NCI-H2227 (cell line): ENCODE measurements around the gene ARRB1.
"Not testable (repeated sequence)": the region's sequence is repeated elsewhere in the genome, so short reads cannot be mapped to it uniquely, and the experiment has no call there.

Source experiments
- DNase-seq: peaks from one replicate; lab custom pipeline; 2025; ENCODE audit not compliant: unreplicated experiment; lab: John Stamatoyannopoulos, UW

Gene ARRB1

DNA sequence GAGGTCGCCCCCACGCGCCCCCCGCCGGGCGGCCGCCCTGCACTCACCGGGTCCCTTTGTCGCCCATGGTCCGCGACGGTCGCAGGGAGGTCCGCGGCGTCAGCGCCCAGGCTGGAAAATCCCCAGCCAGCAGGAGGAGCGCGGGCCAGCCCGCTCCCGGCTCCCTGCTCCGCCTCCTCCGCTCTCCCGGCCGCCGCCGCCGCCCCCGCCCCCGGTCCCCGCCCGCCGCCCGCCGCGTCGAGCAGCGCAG lies at the start of gene ARRB1:
Gene ARRB1, minus strand, starts transcription at position 121 of the 250 bp plus-strand sequence. Its CDS starts 54 bp downstream, at position 67.
- no peak for DNase-seq

DNA sequence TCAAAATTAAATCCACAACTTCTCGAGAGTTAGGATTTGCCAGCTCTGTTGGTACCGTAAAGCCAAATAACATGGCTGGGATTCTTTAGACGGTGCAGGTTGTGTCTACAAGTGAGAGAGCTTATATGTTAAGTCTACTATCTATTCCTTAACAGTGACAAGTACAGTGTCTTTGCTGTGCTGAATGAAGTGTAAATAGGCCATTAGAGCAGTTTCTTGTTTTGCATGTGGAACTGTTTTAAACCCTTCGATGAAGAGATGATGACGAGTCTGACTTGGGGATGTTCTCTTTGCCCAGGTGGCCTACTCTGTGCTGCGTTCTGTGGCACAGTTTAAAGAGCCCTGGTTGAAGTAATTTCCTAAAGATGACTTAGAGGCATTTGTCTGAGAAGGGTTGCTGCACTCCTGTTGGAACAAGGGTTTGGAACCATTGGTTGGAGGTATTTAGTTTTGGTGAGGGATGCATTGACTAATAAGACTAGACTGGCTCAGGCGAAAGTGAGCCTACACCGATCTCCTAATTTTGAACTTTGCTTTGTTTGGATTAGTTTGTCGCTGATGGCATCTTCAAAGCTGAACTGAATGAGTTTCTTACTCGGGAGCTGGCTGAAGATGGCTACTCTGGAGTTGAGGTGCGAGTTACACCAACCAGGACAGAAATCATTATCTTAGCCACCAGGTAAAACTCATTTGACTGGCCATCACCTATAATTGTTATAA lies 48.8 kb upstream of the ARRB1 start:
- DNase-seq = no peak

DNA sequence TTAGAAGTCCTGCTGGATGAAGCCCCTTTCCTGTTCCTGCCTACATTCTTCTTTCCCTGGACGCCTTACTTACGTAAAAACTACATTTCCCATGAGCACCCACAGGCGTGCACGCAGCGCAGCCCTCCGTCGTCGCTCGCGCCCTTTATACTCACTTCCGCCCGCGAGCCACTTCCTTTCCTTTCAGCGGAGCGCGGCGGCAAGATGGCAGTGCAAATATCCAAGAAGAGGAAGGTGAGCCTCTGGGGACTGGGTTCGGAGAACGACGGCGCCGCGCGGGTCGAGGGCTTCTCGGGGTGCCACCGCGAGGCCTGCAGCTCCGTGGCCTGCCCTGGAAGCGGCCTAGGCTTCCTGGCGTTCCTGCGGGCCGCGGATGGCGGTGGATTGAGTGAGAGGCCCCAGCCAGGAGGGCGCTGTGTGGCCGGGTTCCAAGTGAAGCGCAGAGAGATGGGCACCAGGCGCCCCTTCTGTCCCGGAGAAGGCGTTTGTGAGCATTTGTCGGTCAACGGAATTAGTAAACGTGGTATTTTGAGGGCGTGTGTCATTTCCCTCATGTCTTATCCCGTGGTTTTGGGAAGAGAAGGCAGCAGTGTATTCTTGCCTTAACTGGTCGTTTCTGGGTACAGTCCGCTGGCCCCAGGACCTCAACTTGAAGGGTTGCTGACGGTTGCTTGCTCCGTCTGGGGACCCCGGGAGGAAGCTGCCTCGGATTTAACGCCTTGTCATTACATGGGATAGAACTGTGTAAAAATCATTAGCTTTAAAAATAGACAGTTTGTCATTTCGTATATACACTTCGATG lies 48.1 kb upstream of the ARRB1 start, which contains the start of gene RPS3:
Gene RPS3, plus strand, starts transcription at position 175 of the 802 bp plus-strand sequence. Its CDS starts 30 bp downstream, at position 205.
- DNase-seq = peak; percentile 93

DNA sequence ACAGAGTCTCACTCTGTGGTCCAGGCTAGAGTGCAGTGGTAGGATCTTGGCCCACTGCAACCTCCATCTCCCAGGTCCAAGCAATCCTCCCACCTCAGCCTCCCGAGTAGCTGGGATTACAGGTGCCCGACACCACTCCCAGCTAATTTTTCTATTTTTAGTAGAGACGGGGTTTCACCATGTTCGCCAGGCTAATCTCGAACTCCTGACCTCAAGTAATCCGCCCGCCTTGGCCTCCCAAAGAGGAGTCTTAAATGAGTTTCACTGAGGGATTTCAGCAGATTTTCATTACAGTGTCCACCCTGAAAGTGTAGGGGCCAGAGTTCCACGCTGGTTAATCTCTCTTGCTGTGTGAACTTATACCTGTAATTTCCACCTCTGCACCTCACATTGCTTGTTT lies 47.4 kb upstream of the ARRB1 start:
- DNase-seq = no peak

DNA sequence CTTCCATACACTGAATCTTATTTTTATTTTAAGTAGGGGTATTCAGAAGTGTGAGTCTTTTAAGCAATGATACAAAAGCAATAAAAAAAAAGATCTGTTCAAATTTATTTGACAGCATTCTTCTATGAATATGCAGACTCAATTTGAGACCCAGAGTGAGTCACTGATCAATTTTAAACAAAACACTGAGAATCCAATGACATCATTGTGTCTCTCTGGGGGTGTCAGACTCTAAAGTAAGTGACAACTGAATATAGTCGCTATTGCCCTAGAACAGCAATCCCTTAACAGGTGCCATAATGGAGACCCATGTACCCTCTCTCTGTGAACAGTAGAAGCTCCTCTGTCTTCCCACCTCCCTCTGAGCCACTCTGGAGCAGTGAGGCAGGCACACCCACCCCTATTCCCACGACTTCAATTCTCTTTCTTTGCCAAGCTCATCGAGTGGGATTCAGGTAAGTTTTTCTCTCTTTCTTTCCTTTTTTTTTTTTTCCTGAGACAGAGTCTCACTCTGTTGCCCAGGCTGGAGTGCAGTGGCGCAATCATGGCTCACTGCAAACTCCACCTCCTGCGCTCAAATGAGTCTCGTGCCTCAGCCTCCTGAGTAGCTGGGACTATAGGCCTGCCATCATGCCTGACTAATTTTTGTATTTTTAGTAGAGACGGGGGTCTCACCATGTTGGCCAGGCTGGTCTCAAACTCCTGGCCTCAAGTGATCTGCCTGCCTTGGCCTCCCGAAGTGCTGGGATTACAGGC lies 42.8 kb upstream of the ARRB1 start:
- DNase-seq = no peak

DNA sequence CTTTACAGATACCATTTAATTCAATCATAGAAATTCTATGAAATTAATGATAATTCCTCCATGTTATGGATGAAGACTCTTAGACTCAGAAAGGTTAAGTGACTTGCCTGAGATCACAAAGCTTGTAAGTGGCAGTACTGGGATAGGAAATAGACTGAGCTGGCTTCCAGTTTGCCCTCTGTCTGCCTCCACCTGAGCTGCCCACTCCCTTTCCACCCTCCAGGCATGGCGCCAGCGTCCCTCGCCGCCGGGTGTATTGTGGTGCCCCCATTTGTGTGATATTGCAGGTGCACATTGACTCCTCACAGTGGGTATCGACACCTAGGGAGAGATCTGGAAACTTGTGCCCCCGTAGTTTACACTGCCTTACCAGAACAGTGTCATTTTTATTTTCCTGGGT lies 38.5 kb upstream of the ARRB1 start:
- no peak for DNase-seq

DNA sequence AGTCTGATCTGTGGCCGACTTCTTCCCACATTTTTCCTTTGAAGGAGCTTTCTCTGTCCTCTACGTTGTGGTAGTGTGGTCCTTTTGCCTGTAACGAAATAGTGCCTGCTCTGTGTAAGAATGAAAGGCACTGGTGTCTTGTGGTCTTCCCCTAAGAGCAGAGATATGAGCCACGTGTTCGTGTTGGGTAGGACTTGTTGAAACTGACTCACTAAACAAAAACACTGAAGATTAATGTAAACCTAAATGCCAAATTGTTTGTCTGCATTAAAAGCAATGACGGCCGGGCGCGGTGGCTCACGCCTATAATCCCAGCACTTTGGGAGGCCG lies 37.8 kb upstream of the ARRB1 start:
- no peak for DNase-seq

DNA sequence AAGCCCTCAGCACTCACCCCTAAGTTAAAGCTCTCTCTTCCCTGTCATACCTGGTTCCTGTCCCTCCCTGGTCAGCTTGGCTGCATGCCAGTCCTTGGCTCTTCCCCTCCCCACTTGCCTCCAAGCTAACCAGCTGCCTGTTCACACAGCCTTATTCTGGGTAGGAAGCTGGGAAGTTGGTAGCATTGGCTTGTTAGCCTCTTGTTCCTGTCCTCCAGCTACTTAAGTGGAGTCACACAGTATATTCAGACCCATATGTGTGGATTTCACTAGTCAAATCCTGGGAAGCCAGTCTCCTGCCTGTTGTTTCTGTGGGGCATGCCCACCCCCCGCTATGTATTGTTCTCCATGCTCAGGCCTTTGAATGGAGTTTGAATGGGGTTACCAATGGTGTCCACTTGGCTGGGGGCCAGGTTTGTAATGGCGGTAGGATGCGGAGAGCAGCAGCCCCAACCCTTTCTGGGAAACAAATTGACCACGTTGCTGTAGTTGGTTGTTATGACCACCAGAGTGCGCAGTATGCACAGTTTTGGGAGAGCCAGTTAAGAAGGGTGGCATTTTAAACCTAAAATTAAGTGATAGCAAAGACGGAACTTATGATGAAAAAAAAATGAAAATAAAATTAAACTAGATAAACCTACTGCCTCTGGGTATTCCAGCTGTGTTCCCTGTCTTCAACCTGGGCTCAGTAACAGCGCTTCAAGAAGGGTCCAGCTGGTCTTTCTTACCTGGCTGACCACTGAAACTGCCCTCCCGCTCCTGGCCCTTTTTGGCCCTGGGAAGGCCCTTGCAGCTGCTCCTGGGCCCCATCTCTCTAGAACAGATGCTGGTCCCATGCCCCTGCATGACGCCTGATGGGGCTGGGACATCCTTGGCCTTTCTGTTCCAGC lies 37.2 kb upstream of the ARRB1 start:
- DNase-seq = peak; percentile 95

DNA sequence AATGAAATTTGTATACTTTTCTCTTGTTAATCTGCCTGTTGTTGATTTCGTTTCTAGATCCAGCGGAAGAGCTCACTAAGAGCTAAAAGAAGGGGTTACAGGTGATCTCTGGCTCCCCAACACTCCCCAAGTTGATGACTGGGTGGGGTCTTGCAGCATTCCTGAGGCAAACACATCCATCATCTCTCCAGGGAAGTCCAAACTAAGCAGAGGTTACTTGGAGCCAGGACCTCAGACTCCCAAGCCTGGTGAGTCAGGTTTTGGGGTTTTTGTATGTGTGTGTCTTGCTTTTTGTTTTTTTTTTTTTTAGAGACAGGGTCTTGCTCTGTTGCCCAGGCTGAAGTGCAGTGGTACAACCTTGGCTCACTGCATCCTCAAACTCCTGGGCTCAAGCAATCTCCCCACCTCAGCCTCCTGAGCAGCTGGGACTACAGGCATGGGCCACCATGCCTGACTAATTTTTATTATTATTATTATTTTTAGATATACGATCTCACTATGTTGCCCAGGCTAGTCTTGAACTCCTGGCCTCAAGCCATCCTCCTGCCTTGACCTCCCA lies 36.4 kb upstream of the ARRB1 start:
- no peak for DNase-seq

DNA sequence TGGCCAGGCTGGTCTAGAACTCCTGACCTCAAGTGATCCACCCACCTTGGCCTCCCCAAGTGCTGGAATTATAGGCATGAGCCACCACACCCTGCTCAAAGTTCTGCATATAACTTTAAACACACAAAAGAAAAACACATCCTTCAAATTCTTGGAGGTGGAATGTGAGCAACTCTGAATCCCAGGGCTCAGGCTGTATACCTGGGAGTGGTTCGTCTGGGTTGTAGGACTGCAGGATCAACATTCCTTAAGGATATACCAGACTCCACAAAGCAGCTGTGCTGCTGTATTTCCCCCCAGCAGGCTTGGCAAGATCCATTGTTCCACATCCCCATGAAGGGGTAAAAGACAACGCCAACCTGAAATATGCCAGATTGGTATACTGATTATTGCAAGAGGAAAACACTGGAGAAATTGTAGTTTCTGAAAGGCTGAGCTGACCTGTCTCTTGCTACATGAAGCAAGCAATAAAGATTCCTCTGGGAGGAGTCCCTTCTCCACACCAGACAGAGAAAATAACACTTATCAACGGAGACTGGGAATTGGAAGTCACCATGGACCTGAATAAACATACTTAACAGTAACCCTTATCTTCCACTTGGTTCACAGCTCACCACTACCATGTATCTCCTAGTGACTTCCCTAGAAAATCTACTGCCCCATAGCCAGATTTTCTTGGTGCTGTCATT lies 35.6 kb upstream of the ARRB1 start:
- DNase-seq = no peak

DNA sequence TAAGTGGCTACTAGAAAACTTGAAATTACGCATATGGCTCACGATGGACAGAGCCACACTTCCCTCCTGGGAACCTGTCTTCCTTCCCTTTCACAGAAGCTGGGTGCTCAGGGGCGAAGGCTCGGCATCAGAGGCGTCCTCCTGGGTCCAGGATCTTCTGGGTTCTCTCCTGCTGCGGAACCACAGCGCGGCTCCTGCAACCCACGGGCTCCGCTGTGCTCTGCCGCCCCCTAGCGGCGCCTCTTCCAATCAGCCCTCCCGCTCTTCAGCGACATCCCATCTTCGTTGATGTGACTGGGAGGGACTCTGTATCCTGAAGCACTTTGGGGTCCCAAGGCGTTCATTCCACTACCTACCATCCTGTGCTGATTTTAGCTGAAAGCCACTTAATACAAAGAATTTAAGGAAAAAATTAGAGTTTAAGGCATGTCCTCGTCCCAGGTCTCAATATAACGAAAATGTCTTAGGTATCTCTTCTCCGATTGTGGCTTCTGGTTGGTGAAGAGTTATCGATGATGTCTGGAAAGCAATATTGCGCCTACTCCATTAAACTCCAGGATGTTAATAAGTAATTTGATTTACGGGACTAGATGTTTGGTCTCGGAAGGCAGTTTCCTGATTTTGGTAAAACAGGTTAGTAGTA lies 33.1 kb upstream of the ARRB1 start:
- peak; percentile 84 for DNase-seq

DNA sequence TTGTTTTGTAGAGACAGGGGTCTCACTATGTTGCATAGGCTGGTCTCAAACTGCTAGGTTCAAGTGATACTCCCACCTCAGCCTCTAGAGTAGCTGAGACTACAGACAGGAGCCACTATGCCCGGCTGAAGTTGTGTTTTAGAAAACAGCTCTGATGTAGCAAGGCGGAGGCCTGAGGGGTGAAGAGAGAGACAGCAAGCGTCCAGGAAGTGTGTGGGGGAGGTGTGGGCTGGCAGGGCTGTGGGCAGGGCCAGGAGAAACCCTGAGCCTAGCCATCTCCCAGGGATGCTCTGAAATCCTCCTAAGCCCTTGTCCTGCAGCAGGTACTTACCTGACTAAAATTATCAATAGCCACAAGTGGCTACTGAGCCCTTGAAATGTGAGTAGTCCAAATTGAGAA lies 31.8 kb upstream of the ARRB1 start:
- DNase-seq = no peak

DNA sequence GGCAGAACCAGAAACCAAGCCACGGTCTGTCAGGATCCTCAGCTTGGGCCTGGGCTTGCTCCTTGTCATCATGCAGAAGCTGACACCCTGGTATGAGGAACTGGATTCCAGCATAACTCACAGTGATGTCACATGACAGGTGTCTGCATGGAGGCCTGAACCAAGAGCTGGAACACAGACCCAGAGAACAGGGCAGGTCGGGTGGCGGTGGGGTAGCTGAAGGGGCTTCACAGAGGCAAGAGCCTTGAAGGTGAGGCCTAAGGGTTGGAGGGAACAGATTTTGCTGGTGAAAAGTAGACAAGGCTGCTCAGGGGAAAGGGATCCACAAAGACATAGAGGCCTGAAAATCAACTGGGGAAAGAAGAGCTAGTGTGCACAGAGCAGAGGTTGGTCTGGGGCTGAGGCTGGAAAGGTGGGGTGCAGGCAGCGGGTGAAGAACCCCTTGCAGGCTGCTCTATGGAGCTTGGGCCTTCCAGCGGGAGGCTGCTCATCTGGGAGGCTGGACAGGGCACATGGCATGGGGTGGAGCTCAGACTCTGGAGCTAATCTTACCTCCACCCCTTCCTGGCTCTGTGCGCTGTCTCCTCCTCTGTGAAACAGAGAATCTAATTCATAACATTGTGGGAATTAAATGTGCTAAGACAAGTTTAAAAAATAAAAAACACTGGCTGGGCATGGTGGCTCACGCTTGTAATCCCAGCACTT lies 29.4 kb upstream of the ARRB1 start:
- no peak for DNase-seq

DNA sequence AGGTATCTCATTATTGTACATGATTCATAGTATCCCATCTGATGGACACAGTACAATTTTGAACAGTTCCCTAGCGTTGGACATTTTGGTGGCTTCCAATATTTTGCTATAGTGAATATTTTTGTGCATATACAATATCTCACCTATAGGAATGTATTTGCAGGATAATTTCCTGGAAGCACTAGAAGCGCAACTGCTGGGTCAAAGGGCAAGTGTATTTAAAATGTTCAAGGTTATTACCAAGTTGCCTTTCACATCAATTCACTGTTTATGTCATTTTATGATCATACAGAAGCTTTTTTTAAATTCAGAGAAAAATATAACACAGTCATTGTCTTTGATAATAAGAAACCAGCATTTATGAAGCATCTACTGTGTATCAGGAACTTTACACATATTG lies 28.8 kb upstream of the ARRB1 start:
- DNase-seq = no peak

DNA sequence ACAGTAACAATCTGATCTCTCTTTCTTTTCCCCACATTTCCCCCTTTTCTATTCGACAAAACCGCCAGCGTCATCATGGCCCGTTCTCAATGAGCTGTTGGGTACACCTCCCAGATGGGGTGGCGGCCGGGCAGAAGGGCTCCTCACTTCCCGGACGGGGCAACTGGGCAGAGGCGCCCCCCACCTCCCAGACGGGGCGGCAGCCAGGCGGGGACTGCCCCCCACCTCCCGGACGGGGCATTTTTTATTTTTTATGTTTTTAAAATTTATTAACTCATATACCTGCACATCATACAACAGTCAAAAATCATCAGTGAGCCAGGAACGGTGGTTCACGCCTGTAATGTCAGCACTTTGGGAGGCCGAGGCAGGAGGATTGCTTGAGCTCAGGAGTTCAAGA lies 27.3 kb upstream of the ARRB1 start:
- DNase-seq = not testable (repeated sequence)

DNA sequence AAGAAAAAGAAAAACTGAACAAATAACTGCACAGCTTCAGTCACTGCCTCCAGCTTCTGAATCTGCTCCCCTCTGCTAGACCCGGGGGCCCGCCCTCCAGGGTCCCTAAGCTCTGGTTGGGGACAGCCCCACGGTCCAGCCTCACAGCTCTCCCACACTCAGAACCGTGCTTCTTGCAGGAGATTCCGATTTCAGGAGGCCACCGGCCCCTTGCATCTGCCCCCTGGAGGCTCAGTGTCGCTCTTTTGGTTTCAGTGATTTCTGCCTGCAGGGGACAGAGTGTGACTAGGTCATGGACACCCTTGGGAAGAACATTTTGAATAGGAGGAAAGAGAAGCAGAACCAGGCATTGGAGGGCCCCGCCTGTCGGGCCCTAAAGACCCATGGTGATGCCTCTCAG lies 24.7 kb upstream of the ARRB1 start:
- no peak for DNase-seq

DNA sequence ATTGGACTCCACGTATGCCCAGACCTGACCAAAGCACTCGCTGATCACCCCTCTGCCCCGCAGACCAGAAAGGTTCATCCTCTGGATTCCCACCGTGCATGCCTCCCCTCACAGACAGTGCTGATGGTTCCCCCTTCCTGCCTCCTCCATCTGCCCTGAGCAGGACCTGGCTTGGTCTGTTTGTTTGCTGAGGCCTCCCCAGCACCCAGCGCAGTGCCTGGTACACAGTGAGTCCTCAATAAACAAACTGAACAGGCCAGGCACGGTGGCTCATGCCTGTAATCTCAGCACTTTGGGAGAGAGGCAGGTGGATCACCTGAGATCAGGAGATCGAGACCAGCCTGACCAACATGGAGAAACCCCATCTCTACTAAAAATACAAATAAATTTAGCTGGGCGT lies 24.2 kb upstream of the ARRB1 start:
- no peak for DNase-seq

DNA sequence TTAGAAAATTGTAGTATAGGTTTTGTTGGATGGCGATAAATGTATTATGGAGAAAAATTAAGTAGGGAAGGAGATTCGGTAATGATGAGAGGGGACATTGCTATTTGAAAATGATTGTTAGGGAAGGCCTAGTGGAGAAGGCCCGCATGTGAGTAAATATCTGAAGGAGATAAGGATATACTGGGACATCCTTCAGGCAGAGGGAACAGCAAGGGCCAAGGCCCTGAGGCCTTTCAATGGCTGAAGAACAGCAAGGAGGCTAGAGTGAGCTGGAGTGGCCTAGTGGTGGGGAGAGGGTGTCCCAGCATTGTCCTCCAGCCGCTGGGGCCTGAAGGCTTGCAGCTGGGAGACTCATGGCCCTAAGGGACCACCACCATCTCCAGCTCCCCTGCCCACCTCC lies 23.2 kb upstream of the ARRB1 start:
- no peak for DNase-seq

DNA sequence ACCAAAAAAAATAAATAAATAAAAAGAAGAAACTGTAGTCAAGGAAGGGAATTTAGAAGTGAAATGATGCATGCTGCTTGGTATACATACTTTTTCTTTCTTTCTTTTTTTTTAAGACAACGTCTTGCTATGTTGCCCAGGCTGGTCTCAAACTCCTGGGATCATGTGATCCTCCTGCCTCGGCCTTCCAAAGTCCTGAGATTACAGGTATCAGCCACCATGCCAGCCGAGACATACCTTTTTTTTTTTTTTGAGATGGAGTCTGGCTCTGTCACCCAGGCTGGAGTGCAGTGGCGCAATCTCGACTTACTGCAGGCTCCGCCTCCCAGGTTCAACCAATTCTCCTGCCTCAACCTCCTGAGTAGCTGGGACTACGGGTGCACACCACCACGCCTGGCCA lies 21.7 kb upstream of the ARRB1 start:
- no peak for DNase-seq
